GM18873 (cell line): ENCODE measurements around the gene UBA1.

ENCODE experiments used
- ATAC-seq: cut with Tn5 transposase; IDR thresholded peaks from one replicate; pipeline ENCODE4 v1.9.1; 2021; ENCODE audit warnings: mild to moderate bottlenecking, moderate library complexity, moderate number of reproducible peaks; ENCODE audit not compliant: unreplicated experiment, low FRiP score

UBA1 gene

DNA sequence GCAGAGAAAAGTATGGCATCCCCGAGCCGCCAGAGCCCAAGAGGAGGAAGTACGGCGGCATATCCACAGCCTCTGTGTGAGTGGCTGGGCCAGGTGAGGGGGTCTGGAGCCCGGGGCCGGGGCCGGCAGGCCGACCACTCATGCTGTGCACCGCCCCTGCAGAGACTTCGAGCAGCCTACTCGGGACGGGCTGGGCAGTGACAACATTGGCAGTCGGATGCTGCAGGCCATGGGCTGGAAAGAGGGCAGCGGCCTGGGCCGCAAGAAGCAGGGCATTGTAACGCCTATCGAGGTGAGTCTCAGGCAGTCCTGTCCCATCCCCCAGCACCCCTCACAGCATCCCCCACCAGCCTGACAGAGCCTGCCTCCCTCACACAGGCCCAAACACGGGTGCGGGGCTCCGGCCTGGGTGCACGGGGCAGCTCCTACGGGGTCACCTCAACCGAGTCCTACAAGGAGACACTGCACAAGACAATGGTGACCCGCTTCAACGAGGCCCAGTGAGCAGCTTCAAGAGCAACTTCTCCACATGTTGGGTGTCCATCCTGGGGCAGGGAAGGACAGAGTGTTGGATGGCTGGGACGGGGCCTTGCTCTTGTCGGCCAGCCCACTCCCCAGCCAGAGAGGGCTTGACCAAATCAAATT is 7.4 kb upstream of the UBA1 start:
- ATAC-seq, result no peak

DNA sequence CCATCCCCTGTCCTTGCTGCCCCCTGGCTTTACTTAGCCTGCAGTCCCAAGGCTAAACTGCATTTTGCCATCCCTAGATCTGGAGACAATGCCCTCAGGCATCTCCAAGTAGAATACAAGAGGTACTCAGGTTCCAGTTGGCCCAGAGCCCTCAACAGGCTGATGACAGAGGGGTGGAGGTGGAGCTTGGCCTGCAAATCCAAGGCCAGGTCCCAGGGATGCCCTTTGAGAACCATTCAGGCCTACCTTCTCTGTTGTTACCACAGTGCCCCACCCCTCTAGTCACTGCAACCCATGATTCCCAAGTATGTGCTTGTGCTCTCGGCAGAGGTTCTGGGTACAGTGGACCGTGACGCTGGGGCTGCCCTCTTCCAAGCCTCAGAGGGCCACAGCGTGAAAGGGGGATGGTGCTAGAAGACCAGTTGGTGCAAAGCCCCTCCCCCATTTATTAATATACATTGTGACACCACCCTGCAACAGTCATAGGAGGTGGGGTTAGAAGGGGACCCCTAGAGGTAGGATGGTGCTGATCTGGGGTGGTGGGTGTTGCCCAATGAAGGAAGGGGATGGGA is 6.4 kb upstream of the UBA1 start:
- ATAC-seq, result no peak

DNA sequence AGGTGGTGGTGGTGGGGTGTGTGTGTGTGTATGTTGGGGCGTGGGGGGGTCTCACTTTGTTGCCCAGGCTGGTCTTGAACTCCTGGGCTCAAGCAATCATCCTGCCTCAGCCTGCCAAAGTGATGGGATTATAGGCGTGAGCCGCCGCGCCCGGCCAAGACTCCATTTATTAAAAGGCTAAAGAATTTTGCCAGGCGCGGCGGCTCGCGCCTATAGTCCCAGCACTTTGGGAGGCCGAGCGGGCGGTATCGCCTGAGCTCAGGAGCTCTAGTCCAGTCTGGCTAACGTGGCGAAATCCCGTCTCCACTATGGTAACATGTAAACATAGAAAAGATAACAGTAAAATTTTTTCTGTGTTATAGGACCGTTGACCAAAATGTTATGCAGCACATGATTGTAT is 3.7 kb upstream of the UBA1 start:
- ATAC-seq, result no peak

DNA sequence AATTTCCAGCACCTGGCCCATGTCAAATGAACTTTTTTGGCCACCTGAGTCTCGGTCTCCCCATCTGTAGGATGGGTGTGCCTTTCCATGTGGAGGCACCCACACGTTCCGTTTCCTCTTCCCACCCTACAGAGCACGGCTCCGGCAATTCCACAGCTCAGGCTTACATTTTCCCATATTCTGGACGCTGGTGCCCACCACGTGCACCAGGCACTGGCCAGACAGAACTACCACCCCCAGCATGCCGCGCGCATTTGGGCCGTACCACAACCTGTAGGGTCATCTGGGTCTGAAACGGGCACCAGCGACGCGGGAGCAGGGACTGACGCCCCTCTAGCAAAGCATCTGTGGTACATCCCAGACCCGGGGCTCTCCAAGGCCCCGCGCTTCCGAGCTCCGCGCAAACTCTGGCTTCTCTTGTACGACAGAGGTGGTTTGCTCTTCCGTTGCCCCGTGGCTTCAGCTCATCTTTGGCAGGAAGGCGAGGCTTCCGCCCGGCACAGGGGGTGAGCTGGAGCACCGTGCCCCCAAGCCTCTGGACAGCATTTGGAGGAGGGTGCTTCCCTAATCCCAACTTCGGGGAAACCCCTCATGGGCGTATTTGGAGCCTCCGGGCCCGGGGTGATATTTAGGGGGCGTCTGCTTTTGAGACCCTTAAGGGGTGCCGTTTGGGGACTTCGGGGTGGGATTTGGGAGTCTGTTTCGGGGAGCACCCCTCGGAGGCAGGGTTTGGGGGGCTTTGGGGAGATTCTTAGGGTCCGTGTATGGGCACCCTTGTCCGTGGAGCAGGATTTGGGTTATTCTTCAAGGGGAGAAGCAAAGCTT is 3.0 kb upstream of the UBA1 start:
- ATAC-seq, result peak; percentile 45

DNA sequence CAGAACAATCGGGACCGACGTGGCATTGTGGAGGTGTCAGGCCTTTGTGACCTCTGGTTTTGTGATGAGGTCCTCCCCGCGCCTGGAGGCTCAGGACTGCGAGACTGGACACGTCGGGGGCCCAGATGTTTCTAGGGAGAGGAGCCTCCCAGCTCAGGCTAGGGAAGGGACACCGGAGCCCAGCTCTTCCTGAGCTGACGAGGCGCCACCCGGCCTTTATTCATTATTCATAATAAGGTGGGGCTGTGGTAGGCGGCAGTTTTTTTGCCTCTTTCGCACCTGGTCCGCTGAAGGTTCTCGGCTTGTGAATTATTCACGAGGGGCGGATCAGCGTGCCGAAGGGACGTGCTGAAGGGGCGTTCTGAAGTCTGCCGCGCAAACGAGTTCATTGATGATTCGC is 2.3 kb upstream of the UBA1 start:
- no peak for ATAC-seq

DNA sequence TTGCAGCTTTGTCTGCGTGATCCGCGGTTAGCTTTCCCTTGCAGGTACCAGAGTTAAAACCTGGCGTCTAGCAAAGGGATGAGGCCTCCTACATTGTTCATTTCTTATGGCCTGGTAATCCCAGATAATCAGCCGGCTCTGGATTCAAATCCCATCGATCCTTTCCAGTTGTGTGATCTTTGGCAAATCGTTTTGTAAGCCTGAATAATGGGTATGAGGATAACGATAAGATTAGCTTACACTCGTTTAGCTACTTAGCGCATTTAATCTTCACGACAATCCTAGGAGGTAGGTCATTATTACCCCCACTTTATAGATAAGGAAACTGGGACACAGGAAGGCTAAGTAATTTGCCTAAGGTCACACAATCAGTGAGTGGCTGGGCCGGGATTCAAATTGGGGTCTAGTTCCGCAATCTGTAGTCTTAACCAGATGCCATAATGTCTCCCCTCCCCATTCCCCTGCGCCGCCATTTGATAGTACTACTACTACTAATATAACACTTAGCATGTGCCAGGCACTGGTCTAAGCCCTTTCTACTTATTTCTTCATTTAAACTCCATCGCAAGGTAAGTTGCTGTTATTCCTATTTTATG is 1.7 kb upstream of the UBA1 start:
- no peak for ATAC-seq

DNA sequence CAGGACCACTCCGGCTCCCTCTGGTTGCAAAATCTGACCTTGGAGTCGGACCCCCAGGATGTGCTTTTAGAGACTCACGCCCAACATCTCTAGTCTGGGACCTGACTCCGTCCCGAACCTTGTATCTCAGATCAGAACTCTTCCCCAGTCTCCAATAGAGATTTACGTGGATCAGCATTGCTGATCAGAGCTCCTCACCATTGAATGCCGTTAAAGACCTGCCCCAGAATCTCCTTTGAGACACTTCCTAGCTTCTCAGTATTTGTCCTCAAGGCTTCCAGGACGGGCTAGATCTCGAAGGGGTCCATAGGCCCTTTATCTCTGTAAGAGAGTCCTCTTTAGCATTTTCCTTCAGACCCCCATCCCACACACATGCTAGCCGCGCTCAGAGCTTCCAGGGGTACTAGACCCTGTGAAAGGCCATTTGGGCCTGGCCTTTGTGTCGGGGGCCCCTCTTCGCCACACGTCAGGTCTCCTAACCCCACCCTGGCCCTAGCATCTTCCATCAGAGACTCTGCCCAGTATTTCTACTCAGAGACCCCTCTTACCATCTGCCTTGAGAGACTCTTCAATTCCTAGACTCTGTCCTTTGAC is 662 bp downstream of the UBA1 start:
- ATAC-seq, result no peak

DNA sequence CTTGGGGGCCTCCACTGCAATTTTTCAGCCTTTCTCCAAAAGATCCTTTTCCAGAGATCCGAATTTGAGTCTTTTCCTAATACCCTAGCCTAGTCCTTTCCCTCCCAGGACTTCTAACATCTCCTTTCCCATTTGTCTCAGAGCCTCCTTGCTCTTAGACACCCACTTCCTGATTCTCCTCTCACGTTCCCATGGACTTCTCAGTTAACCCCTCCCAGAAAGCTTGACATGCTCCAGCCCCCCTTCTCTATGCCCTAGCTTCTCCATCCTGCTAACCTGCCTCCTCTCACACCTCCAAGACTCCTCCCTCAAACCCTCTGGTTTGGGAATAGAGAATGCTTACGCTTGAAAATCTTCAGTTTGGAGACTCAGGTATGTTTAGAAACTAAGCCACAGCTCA is 2.5 kb downstream of the UBA1 start:
- no peak for ATAC-seq

DNA sequence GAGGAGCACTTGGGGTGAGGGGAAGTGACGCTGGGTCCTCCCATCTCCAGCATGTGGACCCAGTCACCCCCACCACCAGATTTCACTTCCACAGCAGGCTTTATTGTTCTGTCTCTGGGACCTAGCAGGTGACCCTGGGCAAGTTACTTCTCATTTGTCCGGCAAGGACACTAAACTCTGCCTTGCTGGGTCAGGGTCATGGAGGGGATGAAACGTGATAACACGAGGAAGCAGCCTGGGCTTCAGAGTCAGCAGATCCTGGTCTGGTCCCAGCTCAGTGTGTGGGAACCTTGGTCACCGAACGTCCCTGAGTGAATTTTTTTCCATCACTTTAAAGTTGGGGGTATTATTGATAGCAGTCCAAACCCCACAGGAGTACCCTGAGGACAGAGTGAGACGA is 3.9 kb downstream of the UBA1 start:
- no peak for ATAC-seq

DNA sequence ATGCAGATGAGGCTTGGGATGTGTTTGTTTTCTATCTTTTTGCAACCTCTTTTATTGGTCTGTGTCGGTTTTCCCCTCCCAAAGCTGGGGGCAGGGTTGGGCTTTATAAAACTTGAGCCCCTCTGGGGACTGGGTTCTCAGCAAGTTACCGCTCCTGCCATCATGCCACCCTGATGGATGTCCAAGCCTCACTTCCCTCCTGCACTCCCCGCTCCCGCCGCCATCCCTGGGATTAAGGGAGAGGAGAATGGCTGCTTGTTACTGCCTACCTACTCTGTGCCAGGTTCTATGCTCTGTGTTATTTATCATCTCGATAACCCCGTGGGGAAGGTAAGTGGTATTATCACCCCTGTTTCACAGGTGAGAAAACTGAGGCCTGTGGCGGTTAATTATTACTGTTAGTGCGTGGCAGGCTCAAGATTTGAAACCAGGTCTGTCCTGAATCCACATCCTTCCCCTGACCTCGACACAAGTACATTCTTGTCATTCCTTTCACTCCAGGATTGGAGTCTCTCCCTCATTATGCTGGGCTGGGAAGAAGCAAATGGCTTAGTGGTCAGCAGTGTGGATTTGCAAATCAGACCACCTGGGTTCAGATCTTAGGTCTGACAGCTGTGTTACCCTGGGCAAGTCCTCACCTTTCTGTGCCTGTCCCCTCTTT is 4.5 kb downstream of the UBA1 start:
- ATAC-seq, result no peak

DNA sequence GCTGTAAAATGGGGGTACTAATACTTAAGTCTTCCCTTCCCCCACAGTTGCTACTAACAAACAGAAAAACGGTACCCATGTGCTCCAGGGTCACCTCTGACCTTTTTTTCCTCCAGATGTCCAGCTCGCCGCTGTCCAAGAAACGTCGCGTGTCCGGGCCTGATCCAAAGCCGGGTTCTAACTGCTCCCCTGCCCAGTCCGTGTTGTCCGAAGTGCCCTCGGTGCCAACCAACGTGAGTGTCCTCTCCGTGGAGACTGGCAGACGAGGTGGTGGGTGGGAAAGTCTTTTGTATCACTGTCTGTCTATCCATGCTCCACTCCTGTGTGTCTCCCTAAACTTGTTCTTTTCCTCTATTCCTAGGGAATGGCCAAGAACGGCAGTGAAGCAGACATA is 5.1 kb downstream of the UBA1 start:
- no peak for ATAC-seq

DNA sequence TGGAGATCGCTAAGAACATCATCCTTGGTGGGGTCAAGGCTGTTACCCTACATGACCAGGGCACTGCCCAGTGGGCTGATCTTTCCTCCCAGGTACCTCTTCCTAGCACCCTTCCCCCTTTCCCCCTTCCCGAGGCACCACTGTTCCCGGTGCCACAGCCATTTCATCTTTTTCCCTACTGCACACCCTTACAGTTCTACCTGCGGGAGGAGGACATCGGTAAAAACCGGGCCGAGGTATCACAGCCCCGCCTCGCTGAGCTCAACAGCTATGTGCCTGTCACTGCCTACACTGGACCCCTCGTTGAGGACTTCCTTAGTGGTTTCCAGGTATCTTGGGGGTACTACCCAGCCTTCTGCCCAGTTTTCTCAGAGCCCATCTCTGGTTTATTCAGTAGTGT is 5.7 kb downstream of the UBA1 start:
- no peak for ATAC-seq

DNA sequence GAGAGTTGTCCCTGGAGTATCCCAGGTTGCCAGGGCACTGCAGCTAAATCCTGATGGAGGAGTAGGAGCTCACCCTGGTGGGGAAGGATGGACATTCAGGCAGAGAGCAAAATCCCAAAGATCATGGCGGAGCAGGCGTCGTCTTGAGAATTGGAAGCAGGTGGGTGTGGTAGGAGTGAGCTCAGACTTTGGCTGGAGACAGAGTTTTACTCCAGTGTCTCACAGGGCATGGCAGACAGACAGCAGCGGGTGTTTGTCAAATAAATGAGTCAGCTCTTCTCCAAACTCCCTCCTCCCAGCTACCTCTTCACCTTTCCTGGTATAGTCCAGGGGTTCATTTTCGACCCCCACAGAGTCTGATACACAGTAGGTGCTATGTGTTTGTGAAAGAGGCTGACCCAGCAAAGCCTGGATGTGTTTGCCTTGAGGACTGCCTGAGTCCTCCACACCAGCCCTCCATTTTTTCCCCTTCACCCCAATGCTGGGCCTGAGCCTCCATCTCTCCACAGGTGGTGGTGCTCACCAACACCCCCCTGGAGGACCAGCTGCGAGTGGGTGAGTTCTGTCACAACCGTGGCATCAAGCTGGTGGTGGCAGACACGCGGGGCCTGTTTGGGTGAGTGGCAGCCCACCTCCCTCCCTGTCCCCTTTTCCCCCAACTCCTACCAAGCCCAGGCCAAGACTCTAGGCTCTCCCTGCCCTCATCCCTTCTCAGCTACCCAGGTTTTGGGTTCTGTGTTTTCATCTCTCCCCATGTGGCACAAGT is 6.9 kb downstream of the UBA1 start:
- no peak for ATAC-seq

DNA sequence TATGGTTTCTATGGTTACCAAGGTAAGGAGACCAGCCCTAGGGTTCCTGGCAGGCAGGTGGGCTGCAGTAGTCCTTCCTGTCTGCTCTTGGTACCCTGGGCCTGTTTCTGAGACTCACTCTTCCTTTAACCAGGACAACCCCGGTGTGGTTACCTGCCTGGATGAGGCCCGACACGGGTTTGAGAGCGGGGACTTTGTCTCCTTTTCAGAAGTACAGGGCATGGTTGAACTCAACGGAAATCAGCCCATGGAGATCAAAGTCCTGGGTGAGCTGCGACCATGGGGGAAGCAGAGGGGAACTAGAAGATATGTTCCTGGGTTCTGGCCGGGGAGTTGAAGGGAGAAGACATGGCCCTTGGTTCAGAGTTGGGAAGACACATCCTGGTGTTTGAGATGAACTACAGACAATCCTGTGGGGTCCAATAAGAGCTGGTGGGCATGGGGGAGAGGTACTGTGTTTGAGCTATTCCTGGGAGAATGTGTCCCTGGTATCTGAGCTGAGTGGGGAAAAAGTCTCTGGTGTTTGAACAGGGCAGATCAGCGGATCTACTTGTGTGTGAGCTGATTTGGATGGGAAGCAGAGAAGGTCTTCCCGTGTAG is 7.8 kb downstream of the UBA1 start:
- no peak for ATAC-seq

DNA sequence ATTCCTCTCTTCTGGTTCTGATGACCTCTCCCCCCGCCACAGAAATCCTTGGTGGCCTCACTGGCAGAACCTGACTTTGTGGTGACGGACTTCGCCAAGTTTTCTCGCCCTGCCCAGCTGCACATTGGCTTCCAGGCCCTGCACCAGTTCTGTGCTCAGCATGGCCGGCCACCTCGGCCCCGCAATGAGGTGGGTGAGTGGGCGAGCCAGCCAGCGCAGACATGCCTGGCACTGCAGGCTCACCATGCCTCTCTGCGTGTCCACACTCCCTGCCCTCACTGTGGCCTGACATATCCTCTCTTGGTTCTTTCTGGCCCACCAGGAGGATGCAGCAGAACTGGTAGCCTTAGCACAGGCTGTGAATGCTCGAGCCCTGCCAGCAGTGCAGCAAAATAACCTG is 8.7 kb downstream of the UBA1 start:
- no peak for ATAC-seq

DNA sequence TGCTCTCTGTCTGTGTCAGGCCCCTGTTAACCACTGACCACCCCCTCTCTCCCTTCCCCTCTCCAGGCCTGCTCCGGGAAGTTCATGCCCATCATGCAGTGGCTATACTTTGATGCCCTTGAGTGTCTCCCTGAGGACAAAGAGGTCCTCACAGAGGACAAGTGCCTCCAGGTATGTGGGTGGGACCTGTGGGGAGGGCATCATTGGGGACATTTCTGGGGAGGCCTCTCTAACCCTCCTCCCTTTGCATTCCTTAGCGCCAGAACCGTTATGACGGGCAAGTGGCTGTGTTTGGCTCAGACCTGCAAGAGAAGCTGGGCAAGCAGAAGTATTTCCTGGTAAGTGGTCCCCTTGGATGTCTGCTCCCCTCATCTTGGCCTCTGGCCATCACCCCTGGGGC is 9.2 kb downstream of the UBA1 start:
- ATAC-seq, result no peak

DNA sequence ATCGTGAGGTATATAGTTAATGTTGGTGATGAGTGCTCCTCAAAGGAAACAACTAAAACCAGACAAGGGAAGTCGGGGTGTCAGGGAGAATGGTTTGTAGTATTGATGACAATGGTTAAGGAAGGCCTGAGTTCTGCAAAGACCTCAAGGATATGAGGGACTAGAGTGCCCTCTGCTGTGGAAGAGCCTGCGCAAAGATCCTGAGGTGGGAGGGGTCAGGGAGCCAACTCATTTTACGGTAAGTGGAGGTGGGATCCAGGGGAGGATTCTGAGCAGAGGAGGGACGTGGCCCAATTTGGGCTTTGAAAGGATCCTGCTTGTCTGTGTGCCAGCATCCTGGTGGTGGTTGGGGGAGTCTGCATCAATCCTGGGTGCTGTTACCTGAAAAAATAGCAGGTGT is 11.3 kb downstream of the UBA1 start:
- no peak for ATAC-seq

DNA sequence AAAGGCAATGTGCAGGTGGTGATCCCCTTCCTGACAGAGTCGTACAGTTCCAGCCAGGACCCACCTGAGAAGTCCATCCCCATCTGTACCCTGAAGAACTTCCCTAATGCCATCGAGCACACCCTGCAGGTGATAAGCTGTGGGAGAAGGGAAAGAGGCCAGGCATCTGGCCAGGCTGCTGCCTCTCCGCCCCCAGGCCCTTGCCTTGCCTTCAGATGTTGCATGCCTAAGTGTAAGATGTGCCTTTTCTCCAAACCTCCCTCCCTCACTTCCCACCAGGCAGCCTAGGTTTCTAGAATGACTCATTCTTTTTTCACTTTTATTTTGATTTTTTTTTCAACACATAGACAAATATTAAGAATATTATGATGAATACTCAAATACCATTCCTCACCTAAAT is 12.7 kb downstream of the UBA1 start:
- ATAC-seq, result no peak

DNA sequence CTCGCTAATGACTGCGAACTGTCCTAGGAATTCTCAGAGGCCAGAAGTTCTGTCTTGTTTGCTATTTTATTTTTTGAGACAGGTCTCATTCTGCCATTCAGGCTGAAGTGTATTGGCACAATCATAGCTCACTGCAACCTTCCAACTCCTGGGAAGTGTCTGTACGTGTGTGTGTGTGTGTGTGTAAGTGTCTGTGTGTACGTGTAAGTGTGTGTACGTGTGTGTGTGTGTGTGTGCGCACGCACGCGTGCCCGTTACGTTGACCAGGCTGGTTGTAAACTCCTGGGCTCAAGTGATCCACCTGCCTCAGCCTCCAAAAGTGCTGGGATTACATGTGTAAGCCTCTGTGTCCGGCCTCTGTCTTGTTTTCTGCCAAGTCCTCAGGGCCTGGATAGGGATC is 14.5 kb downstream of the UBA1 start:
- ATAC-seq, result no peak
